PC-3 (cell line): ENCODE results near the gene PRPF31. TPM values are rescaled to one million over a fixed set of nuclear protein-coding genes. Genes with fewer than 3 reads are reported as not detected.

Experiments used
- ATAC-seq: fragments of 200-7000 bp; cut with Tn5 transposase; 2 replicates; pipeline ENCODE4 v1.9.1; 2020; ENCODE audit warnings: mild to moderate bottlenecking, moderate library complexity
- BruUV-seq: library from RNA; stranded (reverse); fragments of 400-500 nt; replicated peaks from 2 replicates; lab custom pipeline; 2021; lab: Mats Ljungman, UMichigan
- CTCF ChIA-PET: fragments of 300-600 bp; sonication (Branson Sonifier 250); formaldehyde crosslinking; loops from one replicate; lab custom pipeline; 2022; ENCODE audit warnings: antibody characterized with exemption; lab: Charles Lee
- POLR2A ChIA-PET: fragments of 300-600 bp; sonication (Branson Sonifier 250); formaldehyde crosslinking; loops from one replicate; lab custom pipeline; 2022; ENCODE audit warnings: antibody characterized with exemption; ENCODE audit not compliant: unreplicated experiment; lab: Charles Lee
- DNase-seq: peaks from one replicate; pipeline ENCODE4 v3.0.0-alpha.2; 2015
- H2AFZ ChIP-seq: fragments of 300-600 bp; sonication (generic); 2 replicates; pipeline ENCODE4 v1.6.0; 2016; ENCODE audit warnings: antibody characterized with exemption, low read length
- H3F3A ChIP-seq: fragments of 300-600 bp; sonication (generic); one replicate; pipeline ENCODE4 v1.6.0; 2017; ENCODE audit warnings: antibody characterized with exemption, low read length, control low read depth, mild to moderate bottlenecking; ENCODE audit not compliant: unreplicated experiment
- H3K27ac ChIP-seq: fragments of 300-600 bp; sonication (generic); 2 replicates; pipeline ENCODE4 v1.5.1; 2016; ENCODE audit warnings: mild to moderate bottlenecking, low read length
- H3K27me3 ChIP-seq: fragments of 300-600 bp; sonication (generic); 2 replicates; pipeline ENCODE4 v1.6.1; 2016; ENCODE audit warnings: low read length, mixed read lengths
- H3K36me3 ChIP-seq: fragments of 300-600 bp; sonication (generic); 2 replicates; pipeline ENCODE4 v1.6.1; 2016; ENCODE audit warnings: low read depth, mixed run types, low read length, mixed read lengths
- H3K4me1 ChIP-seq: fragments of 300-600 bp; sonication (generic); 2 replicates; pipeline ENCODE4 v1.5.1; 2016; ENCODE audit warnings: low read length; ENCODE audit not compliant: insufficient read depth
- H3K4me2 ChIP-seq: fragments of 300-600 bp; sonication (generic); 2 replicates; pipeline ENCODE4 v1.6.0; 2016; ENCODE audit warnings: low read length
- H3K4me3 ChIP-seq: fragments of 300-600 bp; sonication (generic); 2 replicates; pipeline ENCODE4 v1.5.1; 2016; ENCODE audit warnings: mild to moderate bottlenecking, low read length, mixed read lengths
- H3K79me2 ChIP-seq: fragments of 300-600 bp; sonication (generic); 2 replicates; pipeline ENCODE4 v1.6.1; 2017; ENCODE audit warnings: low read length, mixed read lengths
- H3K9ac ChIP-seq: fragments of 300-600 bp; sonication (generic); 2 replicates; pipeline ENCODE4 v1.6.0; 2016; ENCODE audit warnings: mild to moderate bottlenecking, low read length
- H3K9me2 ChIP-seq: fragments of 300-600 bp; sonication (generic); replicated peaks from 2 replicates; pipeline ENCODE4 v1.6.1; 2016; ENCODE audit warnings: mixed run types, low read length, mixed read lengths
- H3K9me3 ChIP-seq: fragments of 300-600 bp; sonication (generic); 2 replicates; pipeline ENCODE4 v1.6.1; 2016; ENCODE audit warnings: low read length, mixed read lengths
- H4K20me1 ChIP-seq: fragments of 300-600 bp; sonication (generic); 2 replicates; pipeline ENCODE4 v1.6.1; 2016; ENCODE audit warnings: low read length, mixed read lengths
- CTCF ChIP-seq: fragments of 300-600 bp; sonication (generic); conservative IDR thresholded peaks from 2 replicates; pipeline ENCODE4 v1.5.1; 2017; ENCODE audit warnings: antibody characterized with exemption, low read depth, mild to moderate bottlenecking, low read length
- EZH2 ChIP-seq: fragments of 300-600 bp; sonication (generic); IDR thresholded peaks from one replicate; pipeline ENCODE4 v1.6.1; 2017; ENCODE audit warnings: antibody characterized with exemption, mild to moderate bottlenecking, low read length; ENCODE audit not compliant: unreplicated experiment
- EZH2phosphoT487 ChIP-seq: fragments of 300-600 bp; sonication (generic); IDR thresholded peaks from 2 replicates; pipeline ENCODE4 v1.6.1; 2018; ENCODE audit warnings: mild to moderate bottlenecking, antibody characterized with exemption, low read length, borderline replicate concordance
- intact Hi-C: fragments of 100-400 bp; cut with micrococcal nuclease; formaldehyde crosslinking; loops from 2 replicates; pipeline ENCODE4 v1.9.0; 2023
- total RNA-seq: library from RNA; depleted of rRNA; stranded (reverse); fragments of >200 nt; gene quantifications from 2 replicates; pipeline ENCODE4 v1.2.3, GENCODE V29; 2014

PRPF31 gene
- total RNA-seq, 1 experiment from 2014 or later = 170 TPM

GRCh38 chr19:54107876-54108490, 7.6 kb upstream of the PRPF31 start:
- ATAC-seq (no peak), DNase-seq (no peak)
- H4K20me1 ChIP-seq = no peaks in the 10 kb centered on the region
- no peak overlapping the region for H3K27ac ChIP-seq
- H3K36me3 ChIP-seq = peaks cover 29% of the 10 kb centered on the region; the same call in 1 of the 2 replicates
- H3K9me3 ChIP-seq = no peaks in the 10 kb centered on the region
- H3K9me2 ChIP-seq = no peaks in the 10 kb centered on the region
- no peak overlapping the region for H3K9ac ChIP-seq
- BruUV-seq = no TSS peak
- H3K4me3 ChIP-seq = no peak overlapping the region
- intact Hi-C loops = no loop called here
- H2AFZ ChIP-seq = no peak overlapping the region
- no peak overlapping the region for H3K4me2 ChIP-seq
- H3K79me2 ChIP-seq = peaks cover 29% of the 10 kb centered on the region
- no peaks in the 10 kb centered on the region for H3K27me3 ChIP-seq
- H3K4me1 ChIP-seq = no peaks in the 10 kb centered on the region; the same call in 1 of the 2 replicates
- no peak for TF ChIP-seq EZH2phosphoT487
- no peak for TF ChIP-seq CTCF
- TF ChIP-seq EZH2 = no peak
- ChIA-PET CTCF (no interaction called here), POLR2A (no interaction called here)
- no peaks in the 10 kb centered on the region for H3F3A ChIP-seq

- H4K20me1 ChIP-seq = no peaks in the 10 kb centered on the region
- peaks cover 25% of the 10 kb centered on the region for H3K79me2 ChIP-seq
- no peak overlapping the region for H3K4me3 ChIP-seq
- H3K9me2 ChIP-seq = no peaks in the 10 kb centered on the region
- no peak for DNase-seq
- ChIA-PET POLR2A (no interaction called here), CTCF (no interaction called here)
- no peaks in the 10 kb centered on the region for H3K9me3 ChIP-seq
- no TSS peak for BruUV-seq
- no peak overlapping the region for H2AFZ ChIP-seq
- no peaks in the 10 kb centered on the region; the same call in 1 of the 2 replicates for H3K4me1 ChIP-seq
- H3K36me3 ChIP-seq = peaks cover 29% of the 10 kb centered on the region; the same call in 1 of the 2 replicates
- no peaks in the 10 kb centered on the region for H3K27me3 ChIP-seq
- no peaks in the 10 kb centered on the region for H3F3A ChIP-seq
- no peak overlapping the region for H3K27ac ChIP-seq
- no peak for ATAC-seq
- H3K4me2 ChIP-seq = no peak overlapping the region
- no peak overlapping the region for H3K9ac ChIP-seq
- intact Hi-C loops = no loop called here
- TF ChIP-seq CTCF (no peak), EZH2phosphoT487 (no peak), EZH2 (no peak)
These were observed 7.1 kb upstream of the PRPF31 start for GRCh38 chr19:54108496-54108895.

GRCh38 chr19:54109651-54110050, 5.9 kb upstream of the PRPF31 start:
- peaks cover 25% of the 10 kb centered on the region for H3K79me2 ChIP-seq
- H4K20me1 ChIP-seq = no peaks in the 10 kb centered on the region
- peaks cover 29% of the 10 kb centered on the region; the same call in 1 of the 2 replicates for H3K36me3 ChIP-seq
- no peak overlapping the region for H3K27ac ChIP-seq
- no peak overlapping the region for H3K4me3 ChIP-seq
- no peak overlapping the region for H3K9ac ChIP-seq
- peaks cover 4% of the 10 kb centered on the region for H3K4me1 ChIP-seq
- intact Hi-C loops = no loop called here
- H2AFZ ChIP-seq = no peak overlapping the region
- H3K4me2 ChIP-seq = no peak overlapping the region
- no peaks in the 10 kb centered on the region for H3K9me2 ChIP-seq
- ChIA-PET CTCF (no interaction called here), POLR2A (interaction anchor here (0.7 kb wide), 2 partner anchors 27 to 80 kb away, joined by 3 to 6 read pairs; partner anchors contain the start of gene MBOAT7)
- no peaks in the 10 kb centered on the region for H3K9me3 ChIP-seq
- no TSS peak for BruUV-seq
- no peak for DNase-seq
- ATAC-seq = no peak; the same call in 1 of the 2 replicates
- no peaks in the 10 kb centered on the region for H3K27me3 ChIP-seq
- no peaks in the 10 kb centered on the region for H3F3A ChIP-seq
- no peak for TF ChIP-seq CTCF
- TF ChIP-seq EZH2 = no peak
- no peak for TF ChIP-seq EZH2phosphoT487
